HepG2 (cell line): ENCODE data around the gene SEZ6. TPM values are rescaled to one million over a fixed set of nuclear protein-coding genes. Genes with fewer than 3 reads are reported as not detected.

Experiments
- GZF1 ChIP-seq: sonication (generic); formaldehyde crosslinking; IDR thresholded peaks from 2 replicates; pipeline ENCODE4 v1.5.1; 2020; ENCODE audit warnings: mild to moderate bottlenecking, missing genetic modification reagents
- HNF4A ChIP-seq: sonication (generic); formaldehyde crosslinking; IDR thresholded peaks from 2 replicates; pipeline ENCODE4 v1.4.0; 2020; ENCODE audit warnings: missing genetic modification reagents
- HOXA3 ChIP-seq: sonication (generic); formaldehyde crosslinking; IDR thresholded peaks from 2 replicates; pipeline ENCODE4 v1.5.0; 2020; ENCODE audit warnings: missing genetic modification reagents
- RXRA ChIP-seq: sonication (generic); formaldehyde crosslinking; IDR thresholded peaks from 2 replicates; pipeline ENCODE4 v1.5.1; 2020; ENCODE audit warnings: missing genetic modification reagents
- SALL1 ChIP-seq: sonication (generic); formaldehyde crosslinking; IDR thresholded peaks from 2 replicates; pipeline ENCODE4 v1.8.0; 2022; ENCODE audit warnings: mild to moderate bottlenecking, missing genetic modification reagents
- ZNF256 ChIP-seq: sonication (generic); formaldehyde crosslinking; conservative IDR thresholded peaks from 2 replicates; pipeline ENCODE4 v1.4.0; 2020; ENCODE audit warnings: missing genetic modification reagents
- ZNF430 ChIP-seq: sonication (generic); formaldehyde crosslinking; IDR thresholded peaks from 2 replicates; pipeline ENCODE4 v1.9.0; 2021; ENCODE audit warnings: mild to moderate bottlenecking, missing genetic modification reagents
- polyA plus RNA-seq, 8 experiments: library from polyadenylated mRNA; depleted of rRNA in 3 of 8; stranded (reverse) in 7 of 8; unstranded in 1 of 8; fragments of >200 nt; fragmentation: Illumina TruSeq in 4 of 8; extraction: Trizol in 4 of 8; gene quantifications; 2 replicates each; pipeline versions ENCODE4 v1.2.1 to v1.2.3, GENCODE V29; 2011 to 2016; ENCODE audit warnings: low read depth in 4 of 8, missing spikeins in 1 of 8, mixed read lengths in 1 of 8; ENCODE audit not compliant: insufficient read depth in 1 of 8
- total RNA-seq, 5 experiments: library from RNA; depleted of rRNA; stranded (reverse); fragments of >200 nt; fragmentation: Illumina TruSeq; extraction: Trizol; gene quantifications; 2 replicates each; pipeline ENCODE4 v1.2.3, GENCODE V29; 2016; ENCODE audit warnings: low read depth in 1 of 5
- TF ChIP-seq, protein P1 (sequence below): sonication (generic); formaldehyde crosslinking; IDR thresholded peaks from 2 replicates; pipeline ENCODE4 v1.4.0; 2020; ENCODE audit warnings: missing genetic modification reagents
- TF ChIP-seq, protein P2 (sequence below): IDR thresholded peaks from 2 replicates; pipeline ENCODE4 v1.6.1; 2016
- TF ChIP-seq, protein P3 (sequence below): sonication (generic); formaldehyde crosslinking; IDR thresholded peaks from 2 replicates; pipeline ENCODE4 v1.4.0; 2020; ENCODE audit warnings: missing genetic modification reagents, borderline replicate concordance
- TF ChIP-seq, protein P4 (sequence below): sonication (generic); formaldehyde crosslinking; IDR thresholded peaks from 2 replicates; pipeline ENCODE4 v1.4.0; 2020; ENCODE audit warnings: mild to moderate bottlenecking, missing genetic modification reagents, borderline replicate concordance
- TF ChIP-seq, protein P5 (sequence below): sonication (generic); formaldehyde crosslinking; IDR thresholded peaks from 2 replicates; pipeline ENCODE4 v1.5.1; 2020; ENCODE audit warnings: missing genetic modification reagents, mild to moderate bottlenecking, borderline replicate concordance
- TF ChIP-seq, protein P6 (sequence below): sonication (generic); formaldehyde crosslinking; IDR thresholded peaks from 2 replicates; pipeline ENCODE4 v1.4.0; 2020; ENCODE audit warnings: mild to moderate bottlenecking, missing genetic modification reagents
- TF ChIP-seq, protein P7 (sequence below): sonication (generic); formaldehyde crosslinking; IDR thresholded peaks from 2 replicates; pipeline ENCODE4 v1.5.1; 2020; ENCODE audit warnings: mild to moderate bottlenecking, moderate library complexity, missing genetic modification reagents

The SEZ6 gene
- total and polyA plus RNA-seq, 2 of the 13 experiments (the other 11 are each of a cell fraction or from before 2014, with no cell fraction given), result not detected

DNA sequence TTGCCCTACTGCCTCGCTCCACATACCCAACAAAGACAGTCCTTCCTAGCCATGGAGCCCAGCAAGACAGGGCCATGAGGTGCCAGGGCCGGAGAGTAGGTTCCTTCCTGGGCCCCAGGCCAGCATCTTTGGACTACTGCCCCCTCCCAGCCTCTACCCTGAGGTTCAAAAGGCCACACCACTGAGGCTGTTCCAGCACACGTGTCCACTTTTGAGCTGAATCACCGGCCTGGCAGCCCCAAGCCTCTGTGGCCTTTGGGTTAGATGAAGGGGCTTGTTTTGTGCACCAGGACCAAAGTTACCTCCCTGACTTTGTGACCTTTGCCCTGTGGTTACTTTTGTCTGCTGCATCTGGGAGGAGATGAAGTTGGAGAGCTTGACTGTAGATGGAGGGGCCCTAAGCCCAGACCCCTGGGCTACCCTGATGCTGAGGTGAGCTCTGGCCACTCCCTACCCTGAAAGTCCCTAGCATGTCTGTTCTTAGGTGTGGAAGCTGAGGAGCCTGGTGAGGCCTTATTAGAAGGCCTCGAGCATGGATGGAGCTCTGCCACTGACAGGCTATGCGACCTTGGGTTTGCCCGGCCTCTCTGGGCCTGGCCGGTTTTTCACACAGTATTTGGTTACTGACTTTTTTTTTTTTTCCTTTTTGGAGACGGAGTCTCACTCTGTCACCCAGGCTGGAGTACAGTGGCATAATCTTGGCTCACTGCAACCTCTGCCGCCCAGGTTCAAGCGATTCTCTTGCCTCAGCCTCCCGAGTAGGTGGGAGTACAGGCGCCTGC lies 12.0 kb downstream of the SEZ6 start (continued):
- TF ChIP-seq, protein P1, sequence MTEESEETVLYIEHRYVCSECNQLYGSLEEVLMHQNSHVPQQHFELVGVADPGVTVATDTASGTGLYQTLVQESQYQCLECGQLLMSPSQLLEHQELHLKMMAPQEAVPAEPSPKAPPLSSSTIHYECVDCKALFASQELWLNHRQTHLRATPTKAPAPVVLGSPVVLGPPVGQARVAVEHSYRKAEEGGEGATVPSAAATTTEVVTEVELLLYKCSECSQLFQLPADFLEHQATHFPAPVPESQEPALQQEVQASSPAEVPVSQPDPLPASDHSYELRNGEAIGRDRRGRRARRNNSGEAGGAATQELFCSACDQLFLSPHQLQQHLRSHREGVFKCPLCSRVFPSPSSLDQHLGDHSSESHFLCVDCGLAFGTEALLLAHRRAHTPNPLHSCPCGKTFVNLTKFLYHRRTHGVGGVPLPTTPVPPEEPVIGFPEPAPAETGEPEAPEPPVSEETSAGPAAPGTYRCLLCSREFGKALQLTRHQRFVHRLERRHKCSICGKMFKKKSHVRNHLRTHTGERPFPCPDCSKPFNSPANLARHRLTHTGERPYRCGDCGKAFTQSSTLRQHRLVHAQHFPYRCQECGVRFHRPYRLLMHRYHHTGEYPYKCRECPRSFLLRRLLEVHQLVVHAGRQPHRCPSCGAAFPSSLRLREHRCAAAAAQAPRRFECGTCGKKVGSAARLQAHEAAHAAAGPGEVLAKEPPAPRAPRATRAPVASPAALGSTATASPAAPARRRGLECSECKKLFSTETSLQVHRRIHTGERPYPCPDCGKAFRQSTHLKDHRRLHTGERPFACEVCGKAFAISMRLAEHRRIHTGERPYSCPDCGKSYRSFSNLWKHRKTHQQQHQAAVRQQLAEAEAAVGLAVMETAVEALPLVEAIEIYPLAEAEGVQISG, result no peak
- TF ChIP-seq HNF4A (peak; percentile 66), ZNF256 (CRISPR knock-in tag) (no peak), HOXA3 (no peak), ZNF430 (CRISPR knock-in tag) (peak; percentile 28; the same call in 1 of the 2 replicates), SALL1 (CRISPR knock-in tag) (peak; percentile 65), RXRA (peak; percentile 30; the same call in 1 of the 2 replicates), GZF1 (CRISPR knock-in tag) (0 out of 2 replicates have a peak, but pooled peaks have one; percentile 30)
- TF ChIP-seq, protein P2, sequence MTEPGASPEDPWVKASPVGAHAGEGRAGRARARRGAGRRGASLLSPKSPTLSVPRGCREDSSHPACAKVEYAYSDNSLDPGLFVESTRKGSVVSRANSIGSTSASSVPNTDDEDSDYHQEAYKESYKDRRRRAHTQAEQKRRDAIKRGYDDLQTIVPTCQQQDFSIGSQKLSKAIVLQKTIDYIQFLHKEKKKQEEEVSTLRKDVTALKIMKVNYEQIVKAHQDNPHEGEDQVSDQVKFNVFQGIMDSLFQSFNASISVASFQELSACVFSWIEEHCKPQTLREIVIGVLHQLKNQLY (CRISPR knock-in tag), result peak; percentile 71
- TF ChIP-seq, protein P3, sequence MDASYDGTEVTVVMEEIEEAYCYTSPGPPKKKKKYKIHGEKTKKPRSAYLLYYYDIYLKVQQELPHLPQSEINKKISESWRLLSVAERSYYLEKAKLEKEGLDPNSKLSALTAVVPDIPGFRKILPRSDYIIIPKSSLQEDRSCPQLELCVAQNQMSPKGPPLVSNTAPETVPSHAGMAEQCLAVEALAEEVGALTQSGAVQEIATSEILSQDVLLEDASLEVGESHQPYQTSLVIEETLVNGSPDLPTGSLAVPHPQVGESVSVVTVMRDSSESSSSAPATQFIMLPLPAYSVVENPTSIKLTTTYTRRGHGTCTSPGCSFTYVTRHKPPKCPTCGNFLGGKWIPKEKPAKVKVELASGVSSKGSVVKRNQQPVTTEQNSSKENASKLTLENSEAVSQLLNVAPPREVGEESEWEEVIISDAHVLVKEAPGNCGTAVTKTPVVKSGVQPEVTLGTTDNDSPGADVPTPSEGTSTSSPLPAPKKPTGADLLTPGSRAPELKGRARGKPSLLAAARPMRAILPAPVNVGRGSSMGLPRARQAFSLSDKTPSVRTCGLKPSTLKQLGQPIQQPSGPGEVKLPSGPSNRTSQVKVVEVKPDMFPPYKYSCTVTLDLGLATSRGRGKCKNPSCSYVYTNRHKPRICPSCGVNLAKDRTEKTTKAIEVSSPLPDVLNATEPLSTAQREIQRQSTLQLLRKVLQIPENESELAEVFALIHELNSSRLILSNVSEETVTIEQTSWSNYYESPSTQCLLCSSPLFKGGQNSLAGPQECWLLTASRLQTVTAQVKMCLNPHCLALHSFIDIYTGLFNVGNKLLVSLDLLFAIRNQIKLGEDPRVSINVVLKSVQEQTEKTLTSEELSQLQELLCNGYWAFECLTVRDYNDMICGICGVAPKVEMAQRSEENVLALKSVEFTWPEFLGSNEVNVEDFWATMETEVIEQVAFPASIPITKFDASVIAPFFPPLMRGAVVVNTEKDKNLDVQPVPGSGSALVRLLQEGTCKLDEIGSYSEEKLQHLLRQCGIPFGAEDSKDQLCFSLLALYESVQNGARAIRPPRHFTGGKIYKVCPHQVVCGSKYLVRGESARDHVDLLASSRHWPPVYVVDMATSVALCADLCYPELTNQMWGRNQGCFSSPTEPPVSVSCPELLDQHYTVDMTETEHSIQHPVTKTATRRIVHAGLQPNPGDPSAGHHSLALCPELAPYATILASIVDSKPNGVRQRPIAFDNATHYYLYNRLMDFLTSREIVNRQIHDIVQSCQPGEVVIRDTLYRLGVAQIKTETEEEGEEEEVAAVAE (CRISPR knock-in tag), result no peak
- TF ChIP-seq, protein P4, sequence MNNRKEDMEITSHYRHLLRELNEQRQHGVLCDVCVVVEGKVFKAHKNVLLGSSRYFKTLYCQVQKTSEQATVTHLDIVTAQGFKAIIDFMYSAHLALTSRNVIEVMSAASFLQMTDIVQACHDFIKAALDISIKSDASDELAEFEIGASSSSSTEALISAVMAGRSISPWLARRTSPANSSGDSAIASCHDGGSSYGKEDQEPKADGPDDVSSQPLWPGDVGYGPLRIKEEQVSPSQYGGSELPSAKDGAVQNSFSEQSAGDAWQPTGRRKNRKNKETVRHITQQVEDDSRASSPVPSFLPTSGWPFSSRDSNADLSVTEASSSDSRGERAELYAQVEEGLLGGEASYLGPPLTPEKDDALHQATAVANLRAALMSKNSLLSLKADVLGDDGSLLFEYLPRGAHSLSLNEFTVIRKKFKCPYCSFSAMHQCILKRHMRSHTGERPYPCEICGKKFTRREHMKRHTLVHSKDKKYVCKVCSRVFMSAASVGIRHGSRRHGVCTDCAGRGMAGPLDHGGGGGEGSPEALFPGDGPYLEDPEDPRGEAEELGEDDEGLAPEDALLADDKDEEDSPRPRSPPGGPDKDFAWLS, result no peak
- TF ChIP-seq, protein P5, sequence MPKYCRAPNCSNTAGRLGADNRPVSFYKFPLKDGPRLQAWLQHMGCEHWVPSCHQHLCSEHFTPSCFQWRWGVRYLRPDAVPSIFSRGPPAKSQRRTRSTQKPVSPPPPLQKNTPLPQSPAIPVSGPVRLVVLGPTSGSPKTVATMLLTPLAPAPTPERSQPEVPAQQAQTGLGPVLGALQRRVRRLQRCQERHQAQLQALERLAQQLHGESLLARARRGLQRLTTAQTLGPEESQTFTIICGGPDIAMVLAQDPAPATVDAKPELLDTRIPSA (CRISPR knock-in tag), result no peak
- TF ChIP-seq, protein P6, sequence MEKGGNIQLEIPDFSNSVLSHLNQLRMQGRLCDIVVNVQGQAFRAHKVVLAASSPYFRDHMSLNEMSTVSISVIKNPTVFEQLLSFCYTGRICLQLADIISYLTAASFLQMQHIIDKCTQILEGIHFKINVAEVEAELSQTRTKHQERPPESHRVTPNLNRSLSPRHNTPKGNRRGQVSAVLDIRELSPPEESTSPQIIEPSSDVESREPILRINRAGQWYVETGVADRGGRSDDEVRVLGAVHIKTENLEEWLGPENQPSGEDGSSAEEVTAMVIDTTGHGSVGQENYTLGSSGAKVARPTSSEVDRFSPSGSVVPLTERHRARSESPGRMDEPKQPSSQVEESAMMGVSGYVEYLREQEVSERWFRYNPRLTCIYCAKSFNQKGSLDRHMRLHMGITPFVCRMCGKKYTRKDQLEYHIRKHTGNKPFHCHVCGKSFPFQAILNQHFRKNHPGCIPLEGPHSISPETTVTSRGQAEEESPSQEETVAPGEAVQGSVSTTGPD (CRISPR knock-in tag), result no peak
- TF ChIP-seq, protein P7, sequence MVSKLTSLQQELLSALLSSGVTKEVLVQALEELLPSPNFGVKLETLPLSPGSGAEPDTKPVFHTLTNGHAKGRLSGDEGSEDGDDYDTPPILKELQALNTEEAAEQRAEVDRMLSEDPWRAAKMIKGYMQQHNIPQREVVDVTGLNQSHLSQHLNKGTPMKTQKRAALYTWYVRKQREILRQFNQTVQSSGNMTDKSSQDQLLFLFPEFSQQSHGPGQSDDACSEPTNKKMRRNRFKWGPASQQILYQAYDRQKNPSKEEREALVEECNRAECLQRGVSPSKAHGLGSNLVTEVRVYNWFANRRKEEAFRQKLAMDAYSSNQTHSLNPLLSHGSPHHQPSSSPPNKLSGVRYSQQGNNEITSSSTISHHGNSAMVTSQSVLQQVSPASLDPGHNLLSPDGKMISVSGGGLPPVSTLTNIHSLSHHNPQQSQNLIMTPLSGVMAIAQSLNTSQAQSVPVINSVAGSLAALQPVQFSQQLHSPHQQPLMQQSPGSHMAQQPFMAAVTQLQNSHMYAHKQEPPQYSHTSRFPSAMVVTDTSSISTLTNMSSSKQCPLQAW (CRISPR knock-in tag), result 0 out of 2 replicates have a peak, but pooled peaks have one; percentile 29
